ENCODE results near the gene ZNF667.
A peak's percentile ranks its signal among the peaks of the same experiment; 100 is the strongest.

Gene ZNF667

DNA sequence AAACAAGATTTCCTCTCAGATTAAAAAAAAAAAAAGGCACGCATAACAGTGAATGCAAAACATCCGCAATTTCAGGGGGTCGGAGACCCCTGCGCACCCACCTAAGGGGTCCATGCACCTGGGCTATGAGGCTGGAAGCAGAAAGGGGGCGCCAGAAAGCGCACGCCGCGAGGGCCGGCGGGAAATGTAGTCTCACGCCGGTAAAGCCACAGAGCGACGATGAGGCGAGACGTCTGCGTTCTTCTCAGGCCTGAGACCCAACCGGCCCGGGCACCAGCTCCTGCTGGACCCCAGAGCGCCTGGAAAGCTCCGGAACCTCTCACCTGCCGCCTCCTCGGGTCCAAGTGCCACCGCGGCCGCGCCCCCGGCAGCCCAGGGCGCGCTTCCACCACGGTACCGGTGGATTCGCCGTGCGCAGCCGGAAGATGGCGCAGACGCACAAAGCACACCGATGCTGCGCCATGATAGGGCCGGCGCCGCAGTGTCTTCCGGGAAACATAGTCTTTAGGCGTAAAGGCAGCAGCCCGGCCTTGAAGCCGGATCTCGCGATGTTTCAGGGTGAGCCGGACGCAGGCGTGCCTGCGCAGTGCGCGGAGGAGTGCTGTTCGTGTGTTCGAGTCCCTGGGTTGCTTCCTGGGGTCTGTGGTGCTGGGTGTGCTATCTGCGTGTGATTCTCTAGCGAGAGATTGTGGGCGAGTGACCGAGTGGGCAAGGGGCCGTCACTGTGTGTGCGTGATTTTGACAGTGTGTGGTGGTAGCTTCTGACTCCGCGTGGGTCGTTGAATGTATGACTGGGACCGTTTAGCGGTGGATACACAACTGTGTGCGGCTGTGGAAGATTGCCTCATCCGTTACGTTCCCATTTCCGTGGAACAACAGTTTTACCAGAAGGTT is 83.8 kb downstream of the ZNF667 start, which contains the start of gene ZNF582 (continued):
- TF ChIP-seq, protein P1, sequence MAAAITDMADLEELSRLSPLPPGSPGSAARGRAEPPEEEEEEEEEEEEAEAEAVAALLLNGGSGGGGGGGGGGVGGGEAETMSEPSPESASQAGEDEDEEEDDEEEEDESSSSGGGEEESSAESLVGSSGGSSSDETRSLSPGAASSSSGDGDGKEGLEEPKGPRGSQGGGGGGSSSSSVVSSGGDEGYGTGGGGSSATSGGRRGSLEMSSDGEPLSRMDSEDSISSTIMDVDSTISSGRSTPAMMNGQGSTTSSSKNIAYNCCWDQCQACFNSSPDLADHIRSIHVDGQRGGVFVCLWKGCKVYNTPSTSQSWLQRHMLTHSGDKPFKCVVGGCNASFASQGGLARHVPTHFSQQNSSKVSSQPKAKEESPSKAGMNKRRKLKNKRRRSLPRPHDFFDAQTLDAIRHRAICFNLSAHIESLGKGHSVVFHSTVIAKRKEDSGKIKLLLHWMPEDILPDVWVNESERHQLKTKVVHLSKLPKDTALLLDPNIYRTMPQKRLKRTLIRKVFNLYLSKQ (tag by site-specific recombination; IDR thresholded peaks at IDR 0.05; ENCODE audit: borderline replicate concordance) = no peak
- peak; percentile 67; the same call in 1 of the 2 replicates for TF ChIP-seq ZNF416 (tag by site-specific recombination; IDR thresholded peaks at IDR 0.05)
- TF ChIP-seq ZFP37 (tag by site-specific recombination; IDR thresholded peaks at IDR 0.05) = no peak
- TF ChIP-seq ZNF670 (tag by site-specific recombination; IDR thresholded peaks at IDR 0.05; ENCODE audit: low read depth) = no peak
- TF ChIP-seq ZNF175 (tag by site-specific recombination; IDR thresholded peaks at IDR 0.05) = no peak
- TF ChIP-seq, protein P2, sequence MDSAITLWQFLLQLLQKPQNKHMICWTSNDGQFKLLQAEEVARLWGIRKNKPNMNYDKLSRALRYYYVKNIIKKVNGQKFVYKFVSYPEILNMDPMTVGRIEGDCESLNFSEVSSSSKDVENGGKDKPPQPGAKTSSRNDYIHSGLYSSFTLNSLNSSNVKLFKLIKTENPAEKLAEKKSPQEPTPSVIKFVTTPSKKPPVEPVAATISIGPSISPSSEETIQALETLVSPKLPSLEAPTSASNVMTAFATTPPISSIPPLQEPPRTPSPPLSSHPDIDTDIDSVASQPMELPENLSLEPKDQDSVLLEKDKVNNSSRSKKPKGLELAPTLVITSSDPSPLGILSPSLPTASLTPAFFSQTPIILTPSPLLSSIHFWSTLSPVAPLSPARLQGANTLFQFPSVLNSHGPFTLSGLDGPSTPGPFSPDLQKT (IDR thresholded peaks at IDR 0.05; ENCODE audit: borderline replicate concordance, low read depth, low read length) = no peak; the same call in 1 of the 2 replicates
- no peak for TF ChIP-seq HOXD13 (CRISPR knock-in tag; IDR thresholded peaks at IDR 0.05; ENCODE audit: borderline replicate concordance)
- TF ChIP-seq, protein P3, sequence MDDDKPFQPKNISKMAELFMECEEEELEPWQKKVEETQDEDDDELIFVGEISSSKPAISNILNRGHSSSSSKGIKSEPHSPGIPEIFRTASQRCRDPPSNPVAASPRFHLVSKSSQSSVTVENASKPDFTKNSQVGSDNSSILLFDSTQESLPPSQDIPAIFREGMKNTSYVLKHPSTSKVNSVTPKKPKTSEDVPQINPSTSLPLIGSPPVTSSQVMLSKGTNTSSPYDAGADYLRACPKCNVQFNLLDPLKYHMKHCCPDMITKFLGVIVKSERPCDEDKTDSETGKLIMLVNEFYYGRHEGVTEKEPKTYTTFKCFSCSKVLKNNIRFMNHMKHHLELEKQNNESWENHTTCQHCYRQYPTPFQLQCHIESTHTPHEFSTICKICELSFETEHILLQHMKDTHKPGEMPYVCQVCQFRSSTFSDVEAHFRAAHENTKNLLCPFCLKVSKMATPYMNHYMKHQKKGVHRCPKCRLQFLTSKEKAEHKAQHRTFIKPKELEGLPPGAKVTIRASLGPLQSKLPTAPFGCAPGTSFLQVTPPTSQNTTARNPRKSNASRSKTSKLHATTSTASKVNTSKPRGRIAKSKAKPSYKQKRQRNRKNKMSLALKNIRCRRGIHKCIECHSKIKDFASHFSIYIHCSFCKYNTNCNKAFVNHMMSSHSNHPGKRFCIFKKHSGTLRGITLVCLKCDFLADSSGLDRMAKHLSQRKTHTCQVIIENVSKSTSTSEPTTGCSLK (tag by site-specific recombination; IDR thresholded peaks at IDR 0.05) = no peak; the same call in 1 of the 2 replicates
- peak; percentile 52 for TF ChIP-seq KLF9 (tag by site-specific recombination; IDR thresholded peaks at IDR 0.05; ENCODE audit: low read depth)
- TF ChIP-seq PRDM1 (tag by site-specific recombination; IDR thresholded peaks at IDR 0.05) = no peak
- peak; percentile 77; the same call in 1 of the 2 replicates for TF ChIP-seq RBAK (tag by site-specific recombination; IDR thresholded peaks at IDR 0.05)
- TF ChIP-seq ZSCAN16 (tag by site-specific recombination; IDR thresholded peaks at IDR 0.05) = no peak
- TF ChIP-seq, protein P4, sequence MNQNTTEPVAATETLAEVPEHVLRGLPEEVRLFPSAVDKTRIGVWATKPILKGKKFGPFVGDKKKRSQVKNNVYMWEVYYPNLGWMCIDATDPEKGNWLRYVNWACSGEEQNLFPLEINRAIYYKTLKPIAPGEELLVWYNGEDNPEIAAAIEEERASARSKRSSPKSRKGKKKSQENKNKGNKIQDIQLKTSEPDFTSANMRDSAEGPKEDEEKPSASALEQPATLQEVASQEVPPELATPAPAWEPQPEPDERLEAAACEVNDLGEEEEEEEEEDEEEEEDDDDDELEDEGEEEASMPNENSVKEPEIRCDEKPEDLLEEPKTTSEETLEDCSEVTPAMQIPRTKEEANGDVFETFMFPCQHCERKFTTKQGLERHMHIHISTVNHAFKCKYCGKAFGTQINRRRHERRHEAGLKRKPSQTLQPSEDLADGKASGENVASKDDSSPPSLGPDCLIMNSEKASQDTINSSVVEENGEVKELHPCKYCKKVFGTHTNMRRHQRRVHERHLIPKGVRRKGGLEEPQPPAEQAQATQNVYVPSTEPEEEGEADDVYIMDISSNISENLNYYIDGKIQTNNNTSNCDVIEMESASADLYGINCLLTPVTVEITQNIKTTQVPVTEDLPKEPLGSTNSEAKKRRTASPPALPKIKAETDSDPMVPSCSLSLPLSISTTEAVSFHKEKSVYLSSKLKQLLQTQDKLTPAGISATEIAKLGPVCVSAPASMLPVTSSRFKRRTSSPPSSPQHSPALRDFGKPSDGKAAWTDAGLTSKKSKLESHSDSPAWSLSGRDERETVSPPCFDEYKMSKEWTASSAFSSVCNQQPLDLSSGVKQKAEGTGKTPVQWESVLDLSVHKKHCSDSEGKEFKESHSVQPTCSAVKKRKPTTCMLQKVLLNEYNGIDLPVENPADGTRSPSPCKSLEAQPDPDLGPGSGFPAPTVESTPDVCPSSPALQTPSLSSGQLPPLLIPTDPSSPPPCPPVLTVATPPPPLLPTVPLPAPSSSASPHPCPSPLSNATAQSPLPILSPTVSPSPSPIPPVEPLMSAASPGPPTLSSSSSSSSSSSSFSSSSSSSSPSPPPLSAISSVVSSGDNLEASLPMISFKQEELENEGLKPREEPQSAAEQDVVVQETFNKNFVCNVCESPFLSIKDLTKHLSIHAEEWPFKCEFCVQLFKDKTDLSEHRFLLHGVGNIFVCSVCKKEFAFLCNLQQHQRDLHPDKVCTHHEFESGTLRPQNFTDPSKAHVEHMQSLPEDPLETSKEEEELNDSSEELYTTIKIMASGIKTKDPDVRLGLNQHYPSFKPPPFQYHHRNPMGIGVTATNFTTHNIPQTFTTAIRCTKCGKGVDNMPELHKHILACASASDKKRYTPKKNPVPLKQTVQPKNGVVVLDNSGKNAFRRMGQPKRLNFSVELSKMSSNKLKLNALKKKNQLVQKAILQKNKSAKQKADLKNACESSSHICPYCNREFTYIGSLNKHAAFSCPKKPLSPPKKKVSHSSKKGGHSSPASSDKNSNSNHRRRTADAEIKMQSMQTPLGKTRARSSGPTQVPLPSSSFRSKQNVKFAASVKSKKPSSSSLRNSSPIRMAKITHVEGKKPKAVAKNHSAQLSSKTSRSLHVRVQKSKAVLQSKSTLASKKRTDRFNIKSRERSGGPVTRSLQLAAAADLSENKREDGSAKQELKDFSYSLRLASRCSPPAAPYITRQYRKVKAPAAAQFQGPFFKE (tag by site-specific recombination; IDR thresholded peaks at IDR 0.05; ENCODE audit: borderline replicate concordance) = no peak
- TF ChIP-seq ZNF544 (tag by site-specific recombination; IDR thresholded peaks at IDR 0.05) = no peak
- peak; percentile 50; the same call in 1 of the 2 replicates for TF ChIP-seq GLI4 (tag by site-specific recombination; IDR thresholded peaks at IDR 0.05)
- TF ChIP-seq ZFP3 (tag by site-specific recombination; IDR thresholded peaks at IDR 0.05; ENCODE audit: low read depth) = no peak
- TF ChIP-seq ZNF548 (tag by site-specific recombination; IDR thresholded peaks at IDR 0.05) = peak; percentile 52; the same call in 1 of the 2 replicates
- peak; percentile 35 for TF ChIP-seq SETDB1 (IDR thresholded peaks at IDR 0.05; ENCODE audit: insufficient read length, low read length)
- TF ChIP-seq ZNF658 (tag by site-specific recombination; IDR thresholded peaks at IDR 0.05) = no peak
- TF ChIP-seq ZNF571 (tag by site-specific recombination; IDR thresholded peaks at IDR 0.05) = no peak
- TF ChIP-seq ZNF157 (tag by site-specific recombination; IDR thresholded peaks at IDR 0.05) = no peak
- no peak for TF ChIP-seq ZNF138 (tag by site-specific recombination; IDR thresholded peaks at IDR 0.05; ENCODE audit: borderline replicate concordance)
- no peak for TF ChIP-seq ZNF514 (tag by site-specific recombination; IDR thresholded peaks at IDR 0.05)
- no peak for TF ChIP-seq OVOL3 (tag by site-specific recombination; IDR thresholded peaks at IDR 0.05)
- no peak for TF ChIP-seq ZNF776 (tag by site-specific recombination; IDR thresholded peaks at IDR 0.05; ENCODE audit: borderline replicate concordance)
- no peak for TF ChIP-seq ZNF837 (tag by site-specific recombination; IDR thresholded peaks at IDR 0.05)
- TF ChIP-seq ZNF792 (tag by site-specific recombination; IDR thresholded peaks at IDR 0.05) = peak; percentile 72
- no peak for TF ChIP-seq ZNF621 (tag by site-specific recombination; IDR thresholded peaks at IDR 0.05)
- TF ChIP-seq BCL11B (tag by site-specific recombination; IDR thresholded peaks at IDR 0.05; ENCODE audit: low read depth) = no peak
- no peak for TF ChIP-seq ZNF248 (tag by site-specific recombination; IDR thresholded peaks at IDR 0.05)
- TF ChIP-seq ZNF830 (tag by site-specific recombination; IDR thresholded peaks at IDR 0.05; ENCODE audit: low read depth) = no peak

Data from HEK293 (cell line).